CD4-positive, alpha-beta T cell treated with Interferon alpha-2 for 1 hour (primary cell): ENCODE measurements around the gene COX6A1.

Experiments
- DNase-seq, 2 donors: peaks; one replicate each; pipeline ENCODE4 v3.0.0-alpha.2; 2020 to 2022

Gene COX6A1

GRCh38 chr12:120437735-120438494 is at the start of gene COX6A1:
COX6A1 (plus strand) TSS chr12:120438113; CDS start chr12:120438127, 14 bp downstream.
- peak; percentile 99 for DNase-seq

DNA sequence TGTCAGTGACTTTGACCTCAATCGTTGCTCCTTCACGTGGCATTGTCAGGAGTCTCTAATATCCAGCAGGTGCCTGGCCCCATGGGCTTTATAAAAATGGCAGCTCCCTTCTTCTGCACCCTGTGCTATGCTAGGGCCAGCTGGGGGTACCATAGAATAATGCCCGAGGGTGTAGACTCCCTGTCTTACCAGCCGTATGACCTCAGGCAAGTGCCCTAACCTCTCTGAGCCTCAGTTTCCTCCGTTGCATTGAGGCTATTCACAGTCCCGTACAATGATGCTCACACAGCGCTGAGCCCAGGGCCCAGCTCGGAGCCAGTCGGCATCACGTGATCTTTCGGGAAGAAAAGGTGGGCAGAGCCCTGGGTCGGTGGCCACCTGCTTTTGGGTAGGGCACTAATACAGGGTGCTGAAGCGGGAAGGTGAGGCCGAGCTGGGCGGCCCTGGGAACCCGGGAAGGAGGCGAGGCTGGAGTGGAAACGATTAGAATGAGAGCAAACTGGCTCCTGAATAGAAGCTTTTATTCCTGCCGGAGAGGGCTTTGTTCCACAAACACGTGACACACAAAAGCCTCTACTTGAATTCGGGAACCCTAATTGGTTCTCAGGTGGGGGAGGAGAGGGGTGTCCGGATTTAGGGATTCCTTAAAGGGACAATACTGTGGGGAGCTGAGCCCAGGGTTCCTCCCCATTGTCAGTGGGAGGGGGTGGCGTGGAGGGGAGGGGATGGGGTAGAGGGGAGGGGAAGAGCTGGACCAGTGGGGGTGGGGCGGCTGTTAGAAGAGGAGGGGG is 49.0 kb upstream of the COX6A1 start:
- no peak for DNase-seq

GRCh38 chr12:120390540-120391120 is 47.3 kb upstream of the COX6A1 start:
- DNase-seq: no peak

- no peak for DNase-seq
Observed at GRCh38 chr12:120394483-120395367, 43.2 kb upstream of the COX6A1 start.

DNA sequence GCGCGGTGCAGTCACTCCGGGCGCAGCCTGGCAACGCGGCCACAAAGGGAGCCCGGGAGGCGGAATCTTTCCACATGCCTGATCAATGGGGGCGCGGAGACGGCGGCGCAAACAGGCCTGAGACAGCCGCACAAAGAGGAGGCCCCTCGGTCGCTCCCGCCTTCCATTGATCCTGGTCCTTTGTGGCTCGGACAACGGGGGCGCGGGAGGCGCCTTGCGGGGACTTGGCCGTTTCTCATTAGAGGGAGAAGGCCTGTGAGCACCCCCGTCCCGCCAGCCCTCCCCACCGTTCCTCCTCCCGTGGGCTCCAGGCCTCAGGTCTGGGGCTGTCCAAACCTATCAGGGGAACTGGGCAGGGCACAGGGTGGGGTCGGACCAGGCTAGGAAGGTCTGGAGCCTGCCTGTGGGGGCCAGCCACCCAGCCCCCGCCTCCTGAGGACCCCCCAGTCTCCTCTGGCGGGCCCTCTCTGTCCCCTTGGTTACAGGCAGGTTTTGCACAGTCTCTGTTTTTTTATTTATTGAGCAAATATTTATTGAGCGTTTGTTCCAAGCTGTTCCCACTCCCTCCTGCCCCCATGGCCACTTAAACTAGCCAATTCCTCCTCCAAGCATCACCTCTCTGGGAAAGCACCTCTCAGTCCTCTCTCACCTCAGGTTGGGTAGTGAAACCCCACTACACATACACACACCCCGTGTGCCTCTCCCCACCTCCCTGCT is 39.9 kb upstream of the COX6A1 start:
- no peak for DNase-seq

DNA sequence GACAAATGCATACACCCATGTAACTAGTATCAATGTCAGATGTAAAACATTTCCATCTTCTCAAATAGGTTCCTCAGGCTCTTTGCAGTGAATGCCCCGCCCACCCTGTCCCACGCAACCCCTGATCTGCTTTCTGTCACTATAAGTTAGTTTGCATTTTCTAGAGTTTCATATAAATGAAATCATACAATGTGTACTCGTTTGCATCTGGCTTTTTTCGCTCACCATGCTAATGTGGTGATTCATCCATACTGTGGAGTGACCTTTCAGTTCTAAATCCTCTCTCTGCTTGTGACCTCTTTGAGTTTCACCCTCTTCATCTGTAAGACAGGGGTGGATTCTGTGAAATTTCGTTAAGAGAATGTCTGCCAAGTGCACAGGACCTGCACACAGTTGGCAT is 38.4 kb upstream of the COX6A1 start:
- DNase-seq: no peak

DNA sequence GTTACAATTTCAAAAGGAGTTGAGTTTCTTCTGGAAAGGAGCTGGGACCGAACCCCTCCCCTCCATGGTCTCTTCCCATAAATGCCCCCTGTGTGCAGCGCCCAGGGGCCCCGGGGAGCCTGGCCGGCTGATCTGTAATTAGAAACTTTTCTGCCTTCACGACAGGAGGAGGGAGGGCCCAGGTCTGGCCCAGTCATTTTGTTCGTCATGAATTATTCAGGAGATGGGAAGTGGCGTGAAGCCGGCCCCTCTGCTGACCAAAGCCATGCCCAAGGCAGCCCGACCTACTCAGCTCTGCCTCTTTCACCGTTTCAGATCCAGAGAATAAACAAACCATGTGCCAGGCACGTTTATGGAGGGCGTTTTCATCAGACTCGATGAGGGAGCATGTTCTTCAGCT is 35.7 kb upstream of the COX6A1 start:
- no peak for DNase-seq

DNA sequence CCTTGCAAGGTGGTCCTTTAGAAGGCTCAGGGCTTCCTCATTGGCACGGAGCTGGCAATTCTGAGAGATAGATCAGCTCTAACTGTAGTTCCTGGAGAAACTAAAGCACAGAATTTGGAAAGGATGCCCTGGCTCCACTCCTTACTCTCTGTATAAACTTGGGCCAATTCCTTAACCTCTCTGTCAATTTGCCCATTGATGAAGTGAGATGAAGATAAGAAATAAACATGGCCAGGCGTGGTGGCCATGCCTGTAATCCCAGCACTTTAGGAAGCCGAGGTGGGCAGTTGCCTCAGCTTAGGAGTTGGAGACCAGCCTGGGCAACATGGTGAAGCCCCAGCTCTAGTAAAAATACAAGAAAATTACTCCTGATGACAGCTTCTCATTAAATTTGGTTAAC is 34.0 kb upstream of the COX6A1 start:
- no peak for DNase-seq

DNA sequence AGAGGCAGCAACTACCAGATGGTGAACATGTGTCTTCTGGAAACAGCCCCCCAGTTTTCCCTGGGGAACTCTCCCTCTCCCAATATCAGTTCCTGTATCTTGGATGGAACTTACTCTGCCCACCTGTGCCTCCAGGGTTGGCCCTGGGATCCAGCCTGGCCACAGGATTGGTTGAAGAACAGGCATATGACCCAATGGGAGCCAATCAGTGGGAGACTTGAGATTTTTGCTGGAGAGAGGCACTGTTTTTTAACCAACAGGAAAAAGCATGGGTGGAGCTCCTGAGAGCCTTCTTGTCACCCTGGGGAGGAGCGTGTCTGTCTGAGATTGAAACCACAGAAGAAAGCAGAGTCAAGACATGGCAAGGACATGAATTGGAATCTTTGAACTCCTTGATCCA is 33.6 kb upstream of the COX6A1 start:
- DNase-seq: peak in 1 of 2 donors; percentile 1

- no peak for DNase-seq
Observed at GRCh38 chr12:120406069-120406468, 31.8 kb upstream of the COX6A1 start.

DNA sequence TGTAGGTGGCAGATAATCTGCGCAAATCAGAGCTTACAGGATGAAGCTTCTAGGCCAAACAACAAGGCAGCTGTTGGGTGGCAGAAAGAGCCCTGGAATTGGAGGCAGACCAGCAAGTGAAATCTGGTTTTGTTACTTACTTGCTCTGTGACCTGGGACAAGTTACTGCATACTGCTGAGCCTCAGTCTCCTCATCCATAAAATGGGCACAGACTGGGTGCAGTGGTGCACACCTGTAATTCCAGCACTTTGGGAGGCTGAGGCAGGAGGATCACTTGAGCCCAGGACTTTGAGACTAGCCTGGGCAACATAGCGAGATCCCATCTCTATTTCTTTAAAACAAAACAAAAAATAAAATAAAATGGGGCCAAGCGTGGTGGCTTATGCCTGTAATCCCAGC is 31.4 kb upstream of the COX6A1 start:
- no peak for DNase-seq

GRCh38 chr12:120408771-120409170 is 29.1 kb upstream of the COX6A1 start:
- DNase-seq: no peak

DNA sequence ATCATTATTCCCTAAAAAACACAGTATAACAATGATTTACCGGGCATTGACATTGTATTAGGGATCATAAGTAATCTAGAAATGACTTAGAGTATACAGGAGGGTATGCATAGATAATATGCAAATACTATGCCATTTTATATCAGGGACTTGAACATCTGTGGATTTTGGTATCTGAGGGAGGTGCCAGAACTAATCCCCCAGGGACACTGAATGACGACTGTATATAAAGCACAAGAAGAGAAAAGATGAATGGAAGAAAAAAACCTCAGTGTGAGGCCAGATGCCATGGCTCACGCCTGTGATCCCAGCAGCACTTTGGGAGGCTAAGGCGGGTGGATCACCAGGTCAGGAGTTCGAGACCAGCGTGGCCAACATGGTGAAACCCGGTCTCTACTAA is 25.5 kb upstream of the COX6A1 start:
- no peak for DNase-seq

DNA sequence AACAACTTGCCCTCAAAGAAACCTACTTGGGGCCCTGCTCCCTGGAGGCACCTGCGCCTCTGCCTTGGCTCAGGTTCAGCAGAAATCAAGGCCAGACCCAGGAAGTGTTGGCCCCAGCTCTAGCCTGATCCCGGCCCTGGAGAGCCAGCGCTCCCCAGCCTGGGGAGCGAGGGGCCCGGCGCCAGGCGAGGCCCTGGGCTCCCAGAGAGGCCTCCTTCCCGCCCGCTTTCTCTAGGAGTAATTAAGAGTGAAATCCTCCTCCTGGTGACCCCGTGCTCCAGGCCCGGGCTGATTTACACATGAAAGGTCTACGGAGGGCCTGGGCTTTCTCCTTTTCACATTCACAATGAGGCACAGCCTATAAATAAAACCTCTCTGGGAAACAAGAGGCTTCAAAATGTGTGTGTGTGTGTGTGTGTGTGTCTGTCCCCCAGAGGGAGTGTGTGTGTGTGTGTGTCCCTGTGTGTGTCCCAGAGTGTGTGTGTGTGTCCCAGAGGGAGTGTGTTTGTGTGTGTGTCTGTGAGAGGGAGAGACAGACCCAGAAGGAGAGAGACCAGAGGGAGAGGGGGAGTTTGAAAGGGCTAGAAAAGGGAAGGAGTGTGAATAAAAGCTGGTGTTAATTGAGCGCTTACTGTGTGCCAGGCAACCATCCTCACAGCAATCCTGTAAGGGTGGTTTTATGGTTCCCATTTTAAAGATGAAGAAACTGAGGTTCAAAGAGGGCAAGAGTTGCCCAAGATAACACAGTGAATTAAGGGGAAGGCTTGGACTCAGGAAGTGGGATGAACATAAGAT is 23.8 kb upstream of the COX6A1 start:
- no peak for DNase-seq

DNA sequence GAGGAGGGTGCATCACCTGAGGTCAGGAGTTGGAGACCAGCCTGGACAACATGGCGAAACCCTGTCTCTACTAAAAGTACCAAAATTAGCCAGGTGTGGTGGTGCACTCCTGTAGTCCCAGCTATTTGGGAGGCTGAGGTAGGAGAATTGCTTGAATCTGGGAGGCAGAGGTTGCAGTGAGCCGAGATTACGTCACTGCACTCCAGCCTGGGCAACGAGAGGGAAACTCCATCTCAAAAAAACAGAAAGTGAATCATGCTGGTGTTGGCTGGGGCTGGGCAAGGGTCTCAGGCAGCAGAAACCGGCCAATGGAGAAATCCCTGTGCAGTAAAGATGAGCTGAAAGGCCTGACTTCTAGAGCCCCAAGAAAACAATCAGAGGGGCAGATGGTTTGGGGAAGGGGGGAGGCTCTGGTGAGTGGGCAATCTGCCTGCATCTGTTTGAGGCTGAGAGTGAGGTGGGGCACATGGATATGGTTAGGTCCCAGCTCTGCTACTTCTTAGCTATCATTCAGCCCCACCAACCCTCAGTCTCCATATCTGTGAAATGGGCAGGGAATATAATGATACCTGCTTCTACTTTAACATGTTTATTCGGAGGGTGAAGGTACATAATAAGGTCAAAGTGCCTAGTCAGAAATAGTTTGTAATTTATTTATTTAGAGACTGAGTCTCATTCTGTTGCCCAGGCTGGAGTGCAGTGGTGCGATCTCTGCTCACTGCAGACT is 21.3 kb upstream of the COX6A1 start:
- no peak for DNase-seq

GRCh38 chr12:120417917-120418580 is 19.9 kb upstream of the COX6A1 start:
- DNase-seq: no peak

- no peak for DNase-seq
Observed at GRCh38 chr12:120421701-120422100, 16.2 kb upstream of the COX6A1 start.

GRCh38 chr12:120422892-120423456 is 14.9 kb upstream of the COX6A1 start:
- no peak for DNase-seq

DNA sequence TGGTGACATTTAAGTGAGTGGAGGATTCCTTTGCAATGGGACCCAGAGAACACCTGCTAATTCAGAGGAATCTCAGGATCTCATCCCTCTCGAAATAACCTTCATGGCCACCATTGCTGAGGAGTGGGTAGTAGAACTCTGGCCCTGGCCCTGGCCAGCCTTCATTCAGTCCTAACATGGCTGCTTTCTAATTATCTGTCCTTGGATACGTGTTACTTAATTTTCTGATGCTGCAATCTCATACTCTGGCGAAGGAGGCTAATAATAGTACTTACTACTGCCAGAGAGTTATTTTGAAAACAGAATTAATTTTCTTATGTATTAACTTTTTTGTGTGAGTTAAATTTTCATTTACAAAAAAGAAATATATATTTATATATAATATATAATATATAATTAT is 12.1 kb upstream of the COX6A1 start:
- DNase-seq: no peak
